H1 (cell line): Measurements from ENCODE around the gene STEAP3. TPM values are rescaled to one million over a fixed set of nuclear protein-coding genes. Genes with fewer than 3 reads are reported as not detected.

Source experiments
- BACH1 ChIP-seq: IDR thresholded peaks from 2 replicates; pipeline ENCODE4 v1.6.1; 2012; ENCODE audit warnings: low read length, improper control_type of control experiment
- CTBP2 ChIP-seq: IDR thresholded peaks from 2 replicates; pipeline ENCODE4 v1.7.0; 2011; ENCODE audit warnings: borderline replicate concordance, mild to moderate bottlenecking, moderate library complexity, mixed read lengths, low read length; ENCODE audit not compliant: insufficient read depth, insufficient read length
- EGR1 ChIP-seq: IDR thresholded peaks from 2 replicates; pipeline ENCODE4 v1.6.1; 2011; ENCODE audit warnings: low read depth, low read length, borderline replicate concordance
- FOSL1 ChIP-seq: IDR thresholded peaks from 2 replicates; pipeline ENCODE4 v1.6.1; 2011; ENCODE audit warnings: mild to moderate bottlenecking, low read depth, low read length, moderate library complexity; ENCODE audit not compliant: insufficient read depth
- HDAC2 ChIP-seq, 2 experiments: fragments of 300-600 bp in 1 of 2; sonication (generic) in 1 of 2; IDR thresholded peaks; 2 replicates each; pipeline ENCODE4 v1.6.1; 2011 to 2012; ENCODE audit warnings: low read depth in 2 of 2, low read length in 2 of 2, mild to moderate bottlenecking in 2 of 2, moderate library complexity in 2 of 2, borderline replicate concordance in 1 of 2, inconsistent platforms in 1 of 2
- NRF1 ChIP-seq: IDR thresholded peaks from 2 replicates; pipeline ENCODE4 v1.6.1; 2011; ENCODE audit warnings: mild to moderate bottlenecking, low read depth, low read length, improper control_type of control experiment
- USF2 ChIP-seq: IDR thresholded peaks from 2 replicates; pipeline ENCODE4 v1.6.1; 2011; ENCODE audit warnings: low read length, improper control_type of control experiment
- polyA plus RNA-seq, 7 experiments: library from polyadenylated mRNA; depleted of rRNA in 3 of 7; stranded (reverse) in 5 of 7; unstranded in 2 of 7; fragments of >200 nt in 5 of 7; fragments of 200-250 nt in 2 of 7; gene quantifications; 1 replicate in 5 of 7; 2 replicates in 1 of 7; 4 replicates in 1 of 7; pipeline versions ENCODE4 v1.2.1 to v1.2.3, GENCODE V29; 2011 to 2013; ENCODE audit warnings: missing spikeins in 2 of 7, mixed read lengths in 2 of 7
- total RNA-seq: library from RNA; stranded (reverse); fragmentation: NEBNext Ultra II Directional; extraction: Animal tissue kit (Norgen Biotek cat#: 25700); gene quantifications from 2 replicates; pipeline ENCODE4 v1.2.1, GENCODE V29; 2021

The STEAP3 gene
- total and polyA plus RNA-seq, 2 of the 8 experiments (the other 6 are each of a cell fraction or from before 2014, with no cell fraction given): 21.7 to 27.9 TPM

DNA sequence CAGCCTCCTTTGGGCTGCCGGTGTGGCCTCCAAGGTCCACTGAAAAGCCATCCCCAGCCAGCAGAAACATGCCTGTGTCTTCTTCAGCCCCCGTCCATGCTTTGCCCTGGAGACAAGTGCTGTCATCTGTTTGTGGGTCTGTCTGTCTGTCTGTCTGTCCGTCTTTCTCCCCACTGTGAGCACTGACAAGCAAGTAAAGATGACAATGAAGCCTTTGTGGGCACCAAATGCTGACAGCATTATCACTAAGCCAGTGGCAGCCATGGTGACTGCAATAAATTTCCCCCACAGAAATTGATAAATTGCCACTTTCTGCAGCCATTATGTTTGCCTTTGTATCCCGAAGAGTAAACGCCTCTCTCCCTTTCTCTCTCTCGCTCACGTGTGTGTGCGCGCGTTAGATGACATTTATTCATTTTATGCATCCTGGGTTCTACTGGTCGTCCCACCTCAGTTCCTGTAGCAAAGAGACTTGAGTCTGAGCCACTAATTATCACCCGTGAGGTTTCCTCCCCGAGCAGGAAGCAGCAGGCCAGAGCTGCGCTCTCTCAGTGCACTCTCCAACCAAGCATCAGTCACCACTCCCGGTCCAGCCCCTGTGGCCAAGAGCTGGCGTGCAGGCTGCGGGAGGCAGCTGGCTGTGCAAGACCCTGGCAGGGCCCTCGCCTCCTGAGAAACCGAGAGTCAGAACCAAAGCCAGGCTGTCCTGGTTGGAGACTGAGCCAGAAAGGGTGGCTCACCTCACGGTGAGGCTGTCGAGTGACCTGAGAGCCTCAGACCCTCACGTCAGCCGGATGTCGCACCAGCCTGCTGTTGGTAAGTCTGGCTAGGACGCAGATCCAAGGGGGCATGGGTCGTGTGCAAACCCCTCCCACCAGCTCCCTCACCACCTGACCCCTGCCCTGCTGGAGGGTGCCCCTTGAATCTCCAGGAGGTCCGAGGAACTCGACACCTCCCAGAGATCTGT is 6.9 kb downstream of the STEAP3 start (continued):
- TF ChIP-seq USF2: no peak
- TF ChIP-seq EGR1: no peak
- no peak for TF ChIP-seq CTBP2
- TF ChIP-seq HDAC2 (IDR thresholded peaks at IDR 0.05; ENCODE audit: borderline replicate concordance in 1 of 2, low read depth in 2 of 2, low read length in 2 of 2): no peak
- TF ChIP-seq BACH1: no peak
- TF ChIP-seq FOSL1: no peak
- no peak for TF ChIP-seq NRF1
